H1 (cell line): ENCODE measurements around the gene UMODL1. TPM values are rescaled to one million over a fixed set of nuclear protein-coding genes. Genes with fewer than 3 reads are reported as not detected.

Experiments used
- CBX5 ChIP-seq: fragments of 300-800, 300-1000 bp; sonication (generic); IDR thresholded peaks from 2 replicates; pipeline ENCODE4 v1.7.1; 2016; ENCODE audit warnings: antibody characterized with exemption, low read length, low read depth
- FOSL1 ChIP-seq: IDR thresholded peaks from 2 replicates; pipeline ENCODE4 v1.6.1; 2011; ENCODE audit warnings: mild to moderate bottlenecking, low read depth, low read length, moderate library complexity; ENCODE audit not compliant: insufficient read depth
- GABPA ChIP-seq: IDR thresholded peaks from 2 replicates; pipeline ENCODE4 v1.6.1; 2011; ENCODE audit warnings: mild to moderate bottlenecking, low read length, moderate library complexity, borderline replicate concordance; ENCODE audit not compliant: insufficient read depth
- NRF1 ChIP-seq: IDR thresholded peaks from 2 replicates; pipeline ENCODE4 v1.6.1; 2011; ENCODE audit warnings: mild to moderate bottlenecking, low read depth, low read length, improper control_type of control experiment
- SAP30 ChIP-seq: fragments of 300-600 bp; sonication (generic); IDR thresholded peaks from 2 replicates; pipeline ENCODE4 v1.7.1; 2012; ENCODE audit warnings: low read length, moderate library complexity, mild to moderate bottlenecking, inconsistent platforms; ENCODE audit not compliant: insufficient read depth, insufficient replicate concordance
- SP2 ChIP-seq: IDR thresholded peaks from 2 replicates; pipeline ENCODE4 v1.6.1; 2012; ENCODE audit warnings: mild to moderate bottlenecking, low read length, inconsistent platforms
- TBP ChIP-seq: IDR thresholded peaks from 2 replicates; pipeline ENCODE4 v1.6.1; 2011; ENCODE audit warnings: low read depth, low read length, improper control_type of control experiment
- TEAD4 ChIP-seq: IDR thresholded peaks from 2 replicates; pipeline ENCODE4 v1.6.1; 2012; ENCODE audit warnings: low read depth, low read length, inconsistent platforms, mixed read lengths
- YY1 ChIP-seq: IDR thresholded peaks from 2 replicates; pipeline ENCODE4 v1.6.1; 2011; ENCODE audit warnings: low read depth, mild to moderate bottlenecking, low read length
- polyA plus RNA-seq, 7 experiments: library from polyadenylated mRNA; depleted of rRNA in 3 of 7; stranded (reverse) in 5 of 7; unstranded in 2 of 7; fragments of >200 nt in 5 of 7; fragments of 200-250 nt in 2 of 7; gene quantifications; 1 replicate in 5 of 7; 2 replicates in 1 of 7; 4 replicates in 1 of 7; pipeline versions ENCODE4 v1.2.1 to v1.2.3, GENCODE V29; 2011 to 2013; ENCODE audit warnings: missing spikeins in 2 of 7, mixed read lengths in 2 of 7
- total RNA-seq: library from RNA; stranded (reverse); fragmentation: NEBNext Ultra II Directional; extraction: Animal tissue kit (Norgen Biotek cat#: 25700); gene quantifications from 2 replicates; pipeline ENCODE4 v1.2.1, GENCODE V29; 2021
- TF ChIP-seq, protein P1 (sequence below): fragments of 300-600 bp; sonication (generic); IDR thresholded peaks from 2 replicates; pipeline ENCODE4 v1.7.1; 2012; ENCODE audit warnings: low read length, moderate library complexity, mild to moderate bottlenecking, inconsistent platforms; ENCODE audit not compliant: insufficient replicate concordance

Gene UMODL1
- total and polyA plus RNA-seq, 2 of the 8 experiments (the other 6 are each of a cell fraction or from before 2014, with no cell fraction given) = not detected

DNA sequence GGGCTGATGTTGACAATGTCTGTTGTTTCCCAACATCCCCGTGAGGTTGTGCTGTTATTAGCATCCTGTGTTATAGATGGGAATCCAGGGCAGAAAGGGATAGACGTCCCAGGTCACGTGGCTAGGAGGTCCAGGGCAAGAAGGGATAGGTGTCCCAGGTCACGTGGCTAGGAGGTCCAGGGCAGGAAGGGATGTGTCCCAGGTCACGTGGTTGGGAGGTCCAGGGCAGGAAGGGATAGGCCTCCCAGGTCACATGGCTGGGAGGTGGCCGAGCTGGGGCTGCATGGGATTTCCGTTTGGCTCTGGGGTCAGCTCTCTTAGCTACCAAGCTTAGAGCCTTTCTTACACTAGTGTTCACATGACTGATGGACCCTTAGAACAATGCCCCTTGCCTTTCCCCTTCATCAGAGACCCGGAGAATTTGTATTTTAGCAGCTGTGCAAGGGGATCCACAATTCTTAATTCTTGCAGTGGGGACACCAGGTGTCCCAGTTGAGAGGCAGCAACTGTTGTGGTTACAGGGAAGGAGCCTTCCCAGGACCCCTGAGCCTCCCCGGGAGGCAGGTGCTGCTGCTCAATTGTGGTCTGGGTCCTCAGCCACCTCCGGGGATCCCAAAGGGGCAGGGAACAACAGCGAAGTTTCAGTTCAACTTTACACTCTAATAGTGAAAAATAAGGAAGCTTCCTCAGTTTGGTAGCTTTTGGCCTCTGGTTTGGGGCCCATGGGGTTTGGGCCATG is 69.2 kb downstream of the UMODL1 start (continued):
- TF ChIP-seq, protein P1, sequence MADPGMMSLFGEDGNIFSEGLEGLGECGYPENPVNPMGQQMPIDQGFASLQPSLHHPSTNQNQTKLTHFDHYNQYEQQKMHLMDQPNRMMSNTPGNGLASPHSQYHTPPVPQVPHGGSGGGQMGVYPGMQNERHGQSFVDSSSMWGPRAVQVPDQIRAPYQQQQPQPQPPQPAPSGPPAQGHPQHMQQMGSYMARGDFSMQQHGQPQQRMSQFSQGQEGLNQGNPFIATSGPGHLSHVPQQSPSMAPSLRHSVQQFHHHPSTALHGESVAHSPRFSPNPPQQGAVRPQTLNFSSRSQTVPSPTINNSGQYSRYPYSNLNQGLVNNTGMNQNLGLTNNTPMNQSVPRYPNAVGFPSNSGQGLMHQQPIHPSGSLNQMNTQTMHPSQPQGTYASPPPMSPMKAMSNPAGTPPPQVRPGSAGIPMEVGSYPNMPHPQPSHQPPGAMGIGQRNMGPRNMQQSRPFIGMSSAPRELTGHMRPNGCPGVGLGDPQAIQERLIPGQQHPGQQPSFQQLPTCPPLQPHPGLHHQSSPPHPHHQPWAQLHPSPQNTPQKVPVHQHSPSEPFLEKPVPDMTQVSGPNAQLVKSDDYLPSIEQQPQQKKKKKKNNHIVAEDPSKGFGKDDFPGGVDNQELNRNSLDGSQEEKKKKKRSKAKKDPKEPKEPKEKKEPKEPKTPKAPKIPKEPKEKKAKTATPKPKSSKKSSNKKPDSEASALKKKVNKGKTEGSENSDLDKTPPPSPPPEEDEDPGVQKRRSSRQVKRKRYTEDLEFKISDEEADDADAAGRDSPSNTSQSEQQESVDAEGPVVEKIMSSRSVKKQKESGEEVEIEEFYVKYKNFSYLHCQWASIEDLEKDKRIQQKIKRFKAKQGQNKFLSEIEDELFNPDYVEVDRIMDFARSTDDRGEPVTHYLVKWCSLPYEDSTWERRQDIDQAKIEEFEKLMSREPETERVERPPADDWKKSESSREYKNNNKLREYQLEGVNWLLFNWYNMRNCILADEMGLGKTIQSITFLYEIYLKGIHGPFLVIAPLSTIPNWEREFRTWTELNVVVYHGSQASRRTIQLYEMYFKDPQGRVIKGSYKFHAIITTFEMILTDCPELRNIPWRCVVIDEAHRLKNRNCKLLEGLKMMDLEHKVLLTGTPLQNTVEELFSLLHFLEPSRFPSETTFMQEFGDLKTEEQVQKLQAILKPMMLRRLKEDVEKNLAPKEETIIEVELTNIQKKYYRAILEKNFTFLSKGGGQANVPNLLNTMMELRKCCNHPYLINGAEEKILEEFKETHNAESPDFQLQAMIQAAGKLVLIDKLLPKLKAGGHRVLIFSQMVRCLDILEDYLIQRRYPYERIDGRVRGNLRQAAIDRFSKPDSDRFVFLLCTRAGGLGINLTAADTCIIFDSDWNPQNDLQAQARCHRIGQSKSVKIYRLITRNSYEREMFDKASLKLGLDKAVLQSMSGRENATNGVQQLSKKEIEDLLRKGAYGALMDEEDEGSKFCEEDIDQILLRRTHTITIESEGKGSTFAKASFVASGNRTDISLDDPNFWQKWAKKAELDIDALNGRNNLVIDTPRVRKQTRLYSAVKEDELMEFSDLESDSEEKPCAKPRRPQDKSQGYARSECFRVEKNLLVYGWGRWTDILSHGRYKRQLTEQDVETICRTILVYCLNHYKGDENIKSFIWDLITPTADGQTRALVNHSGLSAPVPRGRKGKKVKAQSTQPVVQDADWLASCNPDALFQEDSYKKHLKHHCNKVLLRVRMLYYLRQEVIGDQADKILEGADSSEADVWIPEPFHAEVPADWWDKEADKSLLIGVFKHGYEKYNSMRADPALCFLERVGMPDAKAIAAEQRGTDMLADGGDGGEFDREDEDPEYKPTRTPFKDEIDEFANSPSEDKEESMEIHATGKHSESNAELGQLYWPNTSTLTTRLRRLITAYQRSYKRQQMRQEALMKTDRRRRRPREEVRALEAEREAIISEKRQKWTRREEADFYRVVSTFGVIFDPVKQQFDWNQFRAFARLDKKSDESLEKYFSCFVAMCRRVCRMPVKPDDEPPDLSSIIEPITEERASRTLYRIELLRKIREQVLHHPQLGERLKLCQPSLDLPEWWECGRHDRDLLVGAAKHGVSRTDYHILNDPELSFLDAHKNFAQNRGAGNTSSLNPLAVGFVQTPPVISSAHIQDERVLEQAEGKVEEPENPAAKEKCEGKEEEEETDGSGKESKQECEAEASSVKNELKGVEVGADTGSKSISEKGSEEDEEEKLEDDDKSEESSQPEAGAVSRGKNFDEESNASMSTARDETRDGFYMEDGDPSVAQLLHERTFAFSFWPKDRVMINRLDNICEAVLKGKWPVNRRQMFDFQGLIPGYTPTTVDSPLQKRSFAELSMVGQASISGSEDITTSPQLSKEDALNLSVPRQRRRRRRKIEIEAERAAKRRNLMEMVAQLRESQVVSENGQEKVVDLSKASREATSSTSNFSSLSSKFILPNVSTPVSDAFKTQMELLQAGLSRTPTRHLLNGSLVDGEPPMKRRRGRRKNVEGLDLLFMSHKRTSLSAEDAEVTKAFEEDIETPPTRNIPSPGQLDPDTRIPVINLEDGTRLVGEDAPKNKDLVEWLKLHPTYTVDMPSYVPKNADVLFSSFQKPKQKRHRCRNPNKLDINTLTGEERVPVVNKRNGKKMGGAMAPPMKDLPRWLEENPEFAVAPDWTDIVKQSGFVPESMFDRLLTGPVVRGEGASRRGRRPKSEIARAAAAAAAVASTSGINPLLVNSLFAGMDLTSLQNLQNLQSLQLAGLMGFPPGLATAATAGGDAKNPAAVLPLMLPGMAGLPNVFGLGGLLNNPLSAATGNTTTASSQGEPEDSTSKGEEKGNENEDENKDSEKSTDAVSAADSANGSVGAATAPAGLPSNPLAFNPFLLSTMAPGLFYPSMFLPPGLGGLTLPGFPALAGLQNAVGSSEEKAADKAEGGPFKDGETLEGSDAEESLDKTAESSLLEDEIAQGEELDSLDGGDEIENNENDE = no peak
- TF ChIP-seq TBP (no peak), SP2 (no peak), CBX5 (no peak), FOSL1 (no peak), NRF1 (no peak), TEAD4 (no peak), SAP30 (no peak), GABPA (no peak), YY1 (no peak)
- TF ChIP-seq, all 59 proteins: peak for 0
